ENCODE data around the gene SIAH3. TPM values are rescaled to one million over a fixed set of nuclear protein-coding genes. Genes with fewer than 3 reads are reported as not detected.

SIAH3 gene
- total and polyA plus RNA-seq, 9 of the 15 experiments (the other 6 are each of a cell fraction or from before 2014, with no cell fraction given), result not detected

DNA sequence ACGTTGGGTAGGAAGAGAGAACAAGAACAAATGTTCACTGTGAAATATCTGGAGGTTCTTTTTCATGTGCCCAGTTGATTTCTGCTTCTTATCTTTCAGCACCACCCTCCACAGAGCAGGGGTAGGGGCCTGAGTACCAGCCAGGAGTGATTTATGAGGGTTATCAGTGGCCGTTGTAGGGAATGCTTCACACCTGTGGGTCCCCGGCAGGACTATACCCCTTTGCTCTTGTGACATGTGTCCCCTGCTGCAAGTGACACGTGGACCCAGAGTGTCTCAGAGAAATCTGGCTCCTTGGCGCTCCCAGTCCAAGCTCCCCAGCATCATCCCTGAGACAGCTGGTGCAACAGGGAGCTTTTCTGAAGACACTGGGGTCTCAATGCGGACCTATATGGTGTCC is 29.7 kb downstream of the SIAH3 start:
- BruUV-seq (replicated peaks), result no TSS peak
- Histone ChIP-seq H2AFZ (ENCODE audit: low read depth, low read length) (no peak overlapping the region), H4K20me1 (replicated peaks; ENCODE audit: control insufficient read depth, insufficient read depth, low read length) (no peaks in the 10 kb centered on the region), H3K27me3 (ENCODE audit: control insufficient read depth in 2 of 2, insufficient read depth in 2 of 2, low read length in 2 of 2) (peaks cover 0 to 16% of the 10 kb centered on the region in 2 experiments; a peak in 3 of 5 replicates), H3K36me3 (ENCODE audit: control insufficient read depth, insufficient read depth, low read length) (no peaks in the 10 kb centered on the region), H3K4me2 (ENCODE audit: insufficient read depth, low read length) (no peak overlapping the region), H3K79me2 (ENCODE audit: control insufficient read depth, insufficient read depth, low read length) (no peaks in the 10 kb centered on the region), H3K9ac (ENCODE audit: insufficient read depth in 1 of 2, low read depth in 2 of 2, low read length in 2 of 2) (no peak overlapping the region), H3K4me1 (replicated peaks in 1 of 2; ENCODE audit: control insufficient read depth in 2 of 2, insufficient read depth in 2 of 2, low read length in 2 of 2) (no peaks in the 10 kb centered on the region), H3K4me3 (no peak overlapping the region), H3K9me1 (ENCODE audit: control insufficient read depth, insufficient read depth, low read length) (peaks cover 2% of the 10 kb centered on the region), H3K9me3 (replicated peaks; ENCODE audit: control insufficient read depth, insufficient read depth, low read depth, low read length) (no peaks in the 10 kb centered on the region), H3K27ac (ENCODE audit: extremely low read depth, low read depth, low read length) (no peak overlapping the region)
- TF ChIP-seq RUNX1 (IDR thresholded peaks at IDR 0.05; ENCODE audit: low read depth), result no peak
- TF ChIP-seq, protein P1, sequence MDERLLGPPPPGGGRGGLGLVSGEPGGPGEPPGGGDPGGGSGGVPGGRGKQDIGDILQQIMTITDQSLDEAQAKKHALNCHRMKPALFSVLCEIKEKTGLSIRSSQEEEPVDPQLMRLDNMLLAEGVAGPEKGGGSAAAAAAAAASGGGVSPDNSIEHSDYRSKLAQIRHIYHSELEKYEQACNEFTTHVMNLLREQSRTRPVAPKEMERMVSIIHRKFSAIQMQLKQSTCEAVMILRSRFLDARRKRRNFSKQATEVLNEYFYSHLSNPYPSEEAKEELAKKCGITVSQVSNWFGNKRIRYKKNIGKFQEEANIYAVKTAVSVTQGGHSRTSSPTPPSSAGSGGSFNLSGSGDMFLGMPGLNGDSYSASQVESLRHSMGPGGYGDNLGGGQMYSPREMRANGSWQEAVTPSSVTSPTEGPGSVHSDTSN (CRISPR knock-in tag; IDR thresholded peaks at IDR 0.05; ENCODE audit: low read depth), result no peak
- TF ChIP-seq, protein P1 (tag; conservative IDR thresholded peaks at IDR 0.05; ENCODE audit: low read depth), result peak; percentile 43; the same call in 1 of the 2 replicates
- TF ChIP-seq MEIS2 (IDR thresholded peaks at IDR 0.05; ENCODE audit: partially characterized antibody), result peak; percentile 45
- peak; percentile 17; the same call in 1 of the 2 replicates for TF ChIP-seq CBFA2T3 (IDR thresholded peaks at IDR 0.05)
- ATAC-seq (no peak), FAIRE-seq (no peak), DNase-seq (ENCODE audit: extremely low read depth in 1 of 4, low spot score in 3 of 4) (no peak)
- 0% methylated on average over 4 of the region's 6 CpGs for WGBS (ENCODE audit: insufficient coverage, low coverage, missing lambda C conversion rate)
- POLR2A ChIA-PET, result no interaction called here
- CTCF ChIA-PET (ENCODE audit: low intra/inter-chr PET ratio), result no interaction called here
- in situ Hi-C loops (cut with MboI), result no loop called here
- intact Hi-C loops (cut with micrococcal nuclease), result no loop called here
